HG02571 (cell line): ENCODE data around the gene DOCK3.

ENCODE experiments used
- ATAC-seq: cut with Tn5 transposase; IDR thresholded peaks from one replicate; pipeline ENCODE4 v1.9.1; 2021; ENCODE audit warnings: mild to moderate bottlenecking, moderate library complexity; ENCODE audit not compliant: unreplicated experiment

Gene DOCK3

DNA sequence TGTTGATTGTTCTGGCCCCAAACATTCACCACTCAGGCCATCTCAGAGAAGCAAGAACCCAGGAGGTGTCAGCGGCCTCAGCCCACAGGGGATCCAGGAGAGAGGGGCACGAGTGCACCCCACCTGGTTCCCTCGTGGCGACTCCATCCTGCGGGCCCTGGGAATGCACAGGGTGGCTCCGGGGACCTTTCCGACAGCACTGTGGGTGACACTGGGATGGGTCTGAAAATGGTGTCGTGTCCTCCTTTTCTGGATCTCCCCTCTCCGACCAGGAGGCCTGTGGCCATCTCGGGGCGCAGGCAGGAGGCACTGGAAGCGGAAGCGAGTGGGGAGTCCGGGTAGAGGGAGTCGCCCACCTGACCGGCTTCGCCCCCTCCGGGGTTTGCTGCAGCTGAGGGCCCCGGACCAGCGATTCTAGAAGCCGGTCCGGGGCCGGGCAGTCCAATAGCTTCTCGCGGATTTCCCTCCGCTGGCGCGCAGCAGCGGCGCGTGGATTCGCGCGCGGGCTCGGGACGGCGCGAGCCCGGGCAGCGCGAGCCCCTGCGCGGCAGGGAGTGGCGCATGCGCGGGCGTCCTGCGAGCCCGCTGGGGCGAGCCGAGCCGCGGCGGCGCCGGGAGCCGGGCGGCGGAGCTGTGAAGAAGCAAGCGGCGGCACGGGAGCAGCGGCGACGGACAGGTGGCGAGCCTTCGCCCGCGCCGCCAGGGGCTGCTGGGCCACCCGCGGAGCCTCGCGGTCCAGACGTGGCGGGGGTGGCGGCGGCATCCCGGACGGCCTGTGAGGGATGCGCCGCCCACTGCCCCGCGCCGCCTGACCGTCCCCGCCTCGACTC, at the start of gene DOCK3:
DOCK3 (plus strand) TSS at position 579 of the 830 bp plus-strand sequence. CDS start 337 bp downstream, outside the sequence.
- ATAC-seq: no peak

GRCh38 chr3:50625231-50626182, 49.2 kb upstream of the DOCK3 start:
- no peak for ATAC-seq

DNA sequence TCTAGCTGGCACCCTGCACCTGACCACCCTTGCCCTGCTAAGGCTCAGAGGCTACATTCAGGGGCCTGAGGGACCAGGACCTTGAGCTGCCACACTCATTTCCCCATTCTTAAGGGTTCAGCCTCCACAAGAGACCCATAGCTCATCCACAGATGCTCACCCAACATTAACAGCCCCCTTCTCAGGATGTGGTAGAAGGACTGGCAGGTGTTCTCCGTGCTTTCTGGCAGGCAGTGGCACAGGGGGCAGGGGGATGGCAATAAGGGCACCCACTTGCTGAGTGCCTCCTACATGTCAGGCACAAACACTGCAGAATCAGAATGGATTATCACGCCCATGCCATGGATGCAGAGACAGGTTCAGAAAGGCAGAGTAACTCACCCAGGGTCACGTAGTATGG, 48.3 kb upstream of the DOCK3 start:
- ATAC-seq: no peak

GRCh38 chr3:50627407-50628051, 47.2 kb upstream of the DOCK3 start:
- no peak for ATAC-seq

DNA sequence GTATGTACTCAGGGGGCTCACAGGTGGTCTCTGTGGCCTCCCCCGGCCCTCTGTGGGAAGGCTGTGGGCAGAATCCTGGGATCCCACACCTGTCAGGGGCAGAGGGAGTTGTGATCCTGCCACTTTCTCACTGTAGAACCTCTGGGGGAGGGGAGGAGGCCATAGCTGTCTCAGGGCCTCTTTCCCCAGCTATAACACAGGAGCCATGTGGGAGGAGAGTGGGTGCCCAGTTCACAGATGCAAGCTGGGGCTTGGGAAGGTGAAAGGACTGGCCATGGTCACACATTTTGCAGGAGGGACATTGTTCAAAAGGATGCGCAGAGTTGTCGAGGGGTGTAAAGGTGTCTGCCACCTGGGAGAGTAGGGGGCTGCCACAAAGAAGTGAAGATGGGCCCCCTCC, 46.1 kb upstream of the DOCK3 start:
- ATAC-seq: no peak

GRCh38 chr3:50630394-50630793, 44.3 kb upstream of the DOCK3 start:
- no peak for ATAC-seq

GRCh38 chr3:50630877-50631276, 43.9 kb upstream of the DOCK3 start:
- ATAC-seq: no peak

- ATAC-seq: no peak
These were observed 42.3 kb upstream of the DOCK3 start for GRCh38 chr3:50632450-50632849.

- no peak for ATAC-seq
These were observed 41.4 kb upstream of the DOCK3 start for GRCh38 chr3:50633230-50633790.

DNA sequence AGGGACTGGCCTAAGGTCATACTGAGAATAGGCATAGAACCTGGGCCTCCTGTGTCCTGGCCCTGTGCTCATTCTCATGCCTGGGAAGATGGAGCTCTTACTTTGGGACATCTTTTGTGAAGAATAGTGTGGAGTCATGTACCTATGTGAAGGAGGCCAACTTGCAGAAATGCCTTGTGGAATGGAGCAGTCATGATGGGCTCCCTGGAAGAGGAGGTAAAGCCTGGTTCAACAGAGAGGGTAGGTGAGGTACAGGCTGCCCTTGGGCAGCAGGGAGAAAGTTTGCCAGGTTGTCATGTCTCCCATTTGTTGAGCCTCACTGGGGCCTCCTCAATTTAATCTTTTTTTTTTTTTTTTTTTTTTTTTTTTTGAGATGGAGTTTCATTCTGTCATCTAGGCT, 39.7 kb upstream of the DOCK3 start:
- ATAC-seq: no peak

- ATAC-seq: no peak
These were observed 37.7 kb upstream of the DOCK3 start for GRCh38 chr3:50637011-50637410.

DNA sequence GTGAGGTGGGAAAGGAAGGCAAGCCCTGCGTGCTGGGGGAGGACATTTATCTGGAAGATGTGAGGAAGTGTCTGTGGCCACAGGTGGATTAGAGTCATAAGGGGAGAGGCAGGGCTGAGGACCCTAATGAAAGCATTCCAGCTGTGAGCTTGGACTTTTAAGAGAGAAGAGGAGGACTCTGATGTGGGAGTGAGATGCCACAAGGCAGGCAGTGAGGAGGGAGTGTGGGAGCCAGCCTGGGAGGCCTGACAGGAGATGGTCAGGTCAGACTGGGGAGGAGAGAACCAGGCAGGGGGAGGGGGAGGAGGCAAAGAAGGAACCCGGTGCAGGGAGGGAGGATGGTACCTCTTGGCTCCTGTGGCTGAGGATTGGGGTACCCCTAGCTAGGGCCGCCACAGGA, 36.8 kb upstream of the DOCK3 start:
- ATAC-seq: no peak

GRCh38 chr3:50639055-50639494, 35.7 kb upstream of the DOCK3 start:
- no peak for ATAC-seq

DNA sequence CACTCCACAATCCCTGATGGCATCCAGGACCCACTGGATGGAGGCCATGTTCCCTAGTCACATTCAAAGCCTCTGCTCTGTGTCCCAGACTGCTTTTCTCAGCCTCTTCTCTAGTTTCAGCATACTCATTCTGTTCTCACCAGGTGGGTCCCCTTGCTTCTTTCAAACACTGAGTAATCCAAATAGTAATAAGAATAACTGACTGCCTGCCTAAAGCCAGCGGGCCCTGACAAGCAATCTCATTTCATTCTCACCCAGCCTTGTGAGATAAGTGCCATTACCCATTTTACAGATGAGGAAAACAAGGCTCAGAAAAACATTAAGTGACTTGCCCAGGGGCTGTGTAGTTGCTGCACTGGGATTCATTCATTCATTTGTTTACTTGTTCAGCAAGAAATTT, 32.3 kb upstream of the DOCK3 start:
- no peak for ATAC-seq

GRCh38 chr3:50644561-50644960, 30.2 kb upstream of the DOCK3 start:
- ATAC-seq: no peak

DNA sequence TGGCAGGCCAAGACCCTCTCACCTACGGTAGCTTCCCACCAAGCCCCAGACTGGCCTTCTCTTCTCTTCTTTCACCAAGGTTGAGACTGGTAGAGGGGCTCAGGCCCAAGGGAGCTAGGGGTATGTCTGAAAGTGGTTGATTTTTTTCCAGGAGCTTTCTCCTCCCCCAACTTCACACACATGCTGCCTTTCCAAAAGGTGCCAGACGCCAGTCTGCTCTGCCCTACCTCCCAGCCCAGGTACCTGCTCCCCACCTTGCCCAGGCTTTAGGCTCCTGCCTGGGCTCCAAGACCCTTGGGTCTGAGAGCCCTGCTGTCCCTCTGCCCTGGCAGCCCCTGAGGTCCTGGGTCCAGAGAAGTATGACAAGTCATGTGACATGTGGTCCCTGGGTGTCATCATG, 29.3 kb upstream of the DOCK3 start:
- no peak for ATAC-seq

GRCh38 chr3:50648313-50648712, 26.4 kb upstream of the DOCK3 start:
- no peak for ATAC-seq

DNA sequence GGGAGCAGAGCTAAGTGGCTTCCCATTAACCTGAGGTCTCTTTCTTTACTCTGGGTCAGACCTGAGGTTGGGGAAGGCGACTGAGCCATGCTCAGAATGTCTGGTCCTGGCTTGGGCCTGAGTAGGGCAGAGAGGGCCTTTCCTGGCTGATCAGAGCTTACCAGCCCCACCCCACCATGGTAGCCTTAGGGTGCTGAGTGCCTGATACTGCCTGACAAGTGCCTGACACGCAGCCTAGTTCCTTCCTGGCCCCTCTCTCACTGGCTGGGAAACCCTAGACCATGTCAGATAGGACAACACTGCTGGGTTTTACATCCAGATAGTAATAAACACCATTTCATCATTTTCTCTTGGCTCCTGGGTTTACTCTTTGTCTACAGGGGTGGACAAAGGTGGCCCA, 25.8 kb upstream of the DOCK3 start:
- no peak for ATAC-seq

- ATAC-seq: no peak
These were observed 25.2 kb upstream of the DOCK3 start for GRCh38 chr3:50649451-50649931.

DNA sequence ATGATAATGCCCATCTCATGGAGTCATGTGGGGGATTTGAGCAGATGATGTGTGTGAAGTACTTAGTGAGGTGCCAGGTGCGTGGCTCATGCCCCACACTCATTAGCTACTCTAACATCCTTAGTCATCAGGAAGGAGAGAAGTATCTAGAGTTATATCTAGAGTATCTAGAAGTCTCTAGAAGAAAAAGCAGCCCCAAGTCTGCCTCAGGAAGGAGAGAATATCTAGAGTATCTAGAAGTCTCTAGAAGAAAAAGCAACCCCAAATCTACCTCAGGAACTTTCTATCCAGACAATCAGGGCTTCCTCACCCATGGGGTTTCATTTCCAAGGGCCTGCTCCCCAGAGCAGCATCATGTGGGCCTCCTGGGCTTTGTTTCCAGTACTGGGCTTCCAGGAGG, 24.7 kb upstream of the DOCK3 start:
- ATAC-seq: no peak

DNA sequence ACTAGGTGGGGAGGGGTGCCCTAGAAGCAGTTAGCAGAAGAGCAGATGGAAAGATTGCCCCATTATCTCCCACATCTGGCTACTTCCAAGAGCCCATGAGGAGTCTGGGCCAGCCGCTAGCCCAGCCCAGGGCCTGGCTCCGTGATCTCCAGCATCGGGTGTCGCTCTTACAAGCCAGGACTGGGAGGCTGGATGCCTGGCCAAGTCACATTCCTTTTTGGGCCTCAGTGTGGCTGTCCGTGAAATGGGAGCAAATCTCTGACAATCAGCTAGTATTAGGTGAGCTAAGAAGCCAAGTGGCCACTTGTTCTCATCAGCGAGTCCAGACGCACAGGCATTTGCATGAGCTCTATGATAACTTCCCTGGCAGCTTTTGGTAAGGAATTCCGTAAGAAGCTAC, 23.3 kb upstream of the DOCK3 start:
- ATAC-seq: no peak
